HCT116 (cell line): Measurements from ENCODE around the gene METTL6. TPM values are rescaled to one million over a fixed set of nuclear protein-coding genes. Genes with fewer than 3 reads are reported as not detected.

ENCODE experiments used
- ATAC-seq: fragments of 200-7000 bp; cut with Tn5 transposase; 2 replicates; pipeline ENCODE4 v1.9.1; 2020; ENCODE audit warnings: mild to moderate bottlenecking, moderate library complexity
- BruUV-seq: library from RNA; stranded (reverse); fragments of 400-500 nt; replicated peaks from 2 replicates; lab custom pipeline; 2021; lab: Mats Ljungman, UMichigan
- CTCF ChIA-PET: fragments of 300-600 bp; sonication (Branson Sonifier 250); formaldehyde crosslinking; loops from one replicate; lab custom pipeline; 2021; ENCODE audit warnings: antibody characterized with exemption; lab: Charles Lee
- POLR2A ChIA-PET: fragments of 300-600, 350-600 bp; sonication (Branson Sonifier 250); formaldehyde crosslinking; loops from one replicate; lab custom pipeline; 2021; ENCODE audit warnings: antibody characterized with exemption; lab: Charles Lee
- RAD21 ChIA-PET, 2 experiments: fragments of 300-600 bp; sonication (Branson Sonifier 250); formaldehyde crosslinking; loops; one replicate each; lab custom pipeline; 2023; ENCODE audit warnings: low total read pairs in 2 of 2; ENCODE audit not compliant: uncharacterized antibody in 2 of 2, unreplicated experiment in 2 of 2, low non-redundant PET in 1 of 2; lab: Charles Lee
- DNase-seq: peaks from one replicate; pipeline ENCODE4 v3.0.0-alpha.2; 2010; ENCODE audit warnings: low read depth, low spot score
- H2AFZ ChIP-seq: fragments of 200-600 bp; shearing (Covaris generic), sonication (generic); 2 replicates; pipeline ENCODE4 v1.6.1; 2017; ENCODE audit warnings: low read depth, mixed run types, mixed read lengths, antibody characterized with exemption, low read length; ENCODE audit not compliant: poor library complexity, severe bottlenecking
- H3K27ac ChIP-seq: 2 replicates; pipeline ENCODE4 v1.5.1; 2012; ENCODE audit warnings: low read depth, low read length
- H3K27me3 ChIP-seq: fragments of 200-600 bp; sonication (generic); 2 replicates; pipeline ENCODE4 v1.6.1; 2016; ENCODE audit warnings: mixed run types, low read length, mixed read lengths; ENCODE audit not compliant: insufficient read depth
- H3K36me3 ChIP-seq, 2 experiments: fragments of 200-500 bp in 1 of 2; fragments of 200-600 bp in 1 of 2; sonication (Bioruptor generic) in 1 of 2; sonication (generic) in 1 of 2; 2 replicates each; pipeline versions ENCODE4 v1.5.1 to v1.6.1; 2014 to 2016; ENCODE audit warnings: low read length in 2 of 2, inconsistent platforms in 1 of 2, mixed read lengths in 1 of 2, mixed run types in 1 of 2; ENCODE audit not compliant: insufficient read depth in 2 of 2, control insufficient read depth in 1 of 2
- H3K4me1 ChIP-seq, 2 experiments: fragments of 200-600 bp in 1 of 2; sonication (generic) in 1 of 2; 2 replicates each; pipeline versions ENCODE4 v1.5.1 to v1.6.1; 2012 to 2017; ENCODE audit warnings: low read length in 2 of 2, inconsistent platforms in 1 of 2, mild to moderate bottlenecking in 1 of 2, mixed read lengths in 1 of 2, mixed run types in 1 of 2, moderate library complexity in 1 of 2; ENCODE audit not compliant: insufficient read depth in 2 of 2, control insufficient read depth in 1 of 2
- H3K4me2 ChIP-seq: fragments of 200-600 bp; sonication (generic); 2 replicates; pipeline ENCODE4 v1.6.1; 2017; ENCODE audit warnings: mixed run types, low read length, mixed read lengths
- H3K4me3 ChIP-seq, 2 experiments: fragments of 200-600 bp in 1 of 2; sonication (generic) in 1 of 2; replicated peaks in 1 of 2; 2 replicates each; pipeline ENCODE4 v1.5.1; 2011 to 2016; ENCODE audit warnings: low read length in 2 of 2, control low read depth in 1 of 2, low read depth in 1 of 2, mild to moderate bottlenecking in 1 of 2, mixed read lengths in 1 of 2, mixed run types in 1 of 2
- H3K79me2 ChIP-seq: fragments of 200-600 bp; sonication (generic); 2 replicates; pipeline ENCODE4 v1.6.1; 2017; ENCODE audit warnings: mild to moderate bottlenecking, mixed run types, low read length, moderate library complexity, mixed read lengths; ENCODE audit not compliant: insufficient read depth
- H3K9ac ChIP-seq: fragments of 200-600 bp; sonication (generic); 2 replicates; pipeline ENCODE4 v1.6.1; 2016; ENCODE audit warnings: low read length, mixed read lengths
- H3K9me2 ChIP-seq: fragments of 200-600 bp; sonication (generic), shearing (Covaris generic); 2 replicates; pipeline ENCODE4 v1.6.1; 2017; ENCODE audit warnings: mixed run types, mild to moderate bottlenecking, moderate library complexity; ENCODE audit not compliant: insufficient read depth
- H3K9me3 ChIP-seq, 2 experiments: fragments of 200-500 bp in 1 of 2; fragments of 200-600 bp in 1 of 2; sonication (Bioruptor generic) in 1 of 2; sonication (generic) in 1 of 2; 2 replicates each; pipeline ENCODE4 v1.6.1; 2014 to 2017; ENCODE audit warnings: low read length in 2 of 2, mixed read lengths in 2 of 2, inconsistent platforms in 1 of 2, low read depth in 1 of 2, mild to moderate bottlenecking in 1 of 2, mixed run types in 1 of 2, moderate library complexity in 1 of 2; ENCODE audit not compliant: control insufficient read depth in 1 of 2, insufficient read depth in 1 of 2
- H4K20me1 ChIP-seq: fragments of 200-600 bp; sonication (generic), shearing (Covaris generic); 2 replicates; pipeline ENCODE4 v1.6.1; 2017; ENCODE audit warnings: mixed run types, mild to moderate bottlenecking, moderate library complexity; ENCODE audit not compliant: insufficient read depth
- CBX3 ChIP-seq: IDR thresholded peaks from 2 replicates; pipeline ENCODE4 v1.6.1; 2012; ENCODE audit warnings: low read depth
- CEBPB ChIP-seq: IDR thresholded peaks from 2 replicates; pipeline ENCODE4 v1.6.1; 2012; ENCODE audit warnings: low read depth
- EGR1 ChIP-seq: IDR thresholded peaks from 2 replicates; pipeline ENCODE4 v1.6.1; 2012; ENCODE audit warnings: low read depth
- EZH2phosphoT487 ChIP-seq: fragments of 200-600 bp; IDR thresholded peaks from 2 replicates; pipeline ENCODE4 v1.6.1; 2018; ENCODE audit warnings: antibody characterized with exemption, borderline replicate concordance
- JUND ChIP-seq: IDR thresholded peaks from 2 replicates; pipeline ENCODE4 v1.6.1; 2012
- POLR2A ChIP-seq: IDR thresholded peaks from 2 replicates; pipeline ENCODE4 v1.7.0; 2011; ENCODE audit warnings: borderline replicate concordance; ENCODE audit not compliant: insufficient read depth, insufficient read length; ENCODE audit errors: extremely low read depth
- POLR2AphosphoS5 ChIP-seq: IDR thresholded peaks from 2 replicates; pipeline ENCODE4 v1.6.1; 2011; ENCODE audit warnings: mild to moderate bottlenecking, low read depth, low read length, moderate library complexity
- RAD21 ChIP-seq: IDR thresholded peaks from 2 replicates; pipeline ENCODE4 v1.6.1; 2012; ENCODE audit warnings: low read depth, mild to moderate bottlenecking
- SIN3A ChIP-seq: IDR thresholded peaks from 2 replicates; pipeline ENCODE4 v1.6.1; 2012; ENCODE audit warnings: low read depth
- SP1 ChIP-seq: IDR thresholded peaks from 2 replicates; pipeline ENCODE4 v1.6.1; 2012; ENCODE audit warnings: low read depth
- SRF ChIP-seq: IDR thresholded peaks from 2 replicates; pipeline ENCODE4 v1.6.1; 2012; ENCODE audit warnings: low read depth
- TCF7L2 ChIP-seq: IDR thresholded peaks from 2 replicates; pipeline ENCODE4 v1.7.0; 2011; ENCODE audit warnings: borderline replicate concordance, inconsistent platforms; ENCODE audit not compliant: insufficient read depth, insufficient read length; ENCODE audit errors: extremely low read depth
- YY1 ChIP-seq: IDR thresholded peaks from 2 replicates; pipeline ENCODE4 v1.6.1; 2011; ENCODE audit warnings: low read length, low read depth, moderate library complexity, mild to moderate bottlenecking; ENCODE audit not compliant: insufficient replicate concordance; ENCODE audit errors: extremely low read depth
- ZFX ChIP-seq: fragments of 450-650 bp; IDR thresholded peaks from 2 replicates; pipeline ENCODE4 v1.6.1; 2017
- ZNF274 ChIP-seq: fragments of 200-500 bp; sonication (Bioruptor generic); IDR thresholded peaks from 2 replicates; pipeline ENCODE4 v1.6.1; 2014; ENCODE audit warnings: mild to moderate bottlenecking, low read depth, low read length, inconsistent platforms
- intact Hi-C: fragments of 100-400 bp; cut with micrococcal nuclease; formaldehyde crosslinking; loops from 2 replicates; pipeline ENCODE4 v1.10.0; 2022
- total RNA-seq: library from RNA; stranded (reverse); gene quantifications from one replicate; pipeline ENCODE4 v1.2.1, GENCODE V29; 2021; ENCODE audit not compliant: unreplicated experiment
- TF ChIP-seq, protein P1 (sequence below), 3 experiments: fragments of 200-600 bp in 1 of 3; sonication (generic) in 1 of 3; IDR thresholded peaks in 2 of 3; conservative IDR thresholded peaks in 1 of 3; 2 replicates each; pipeline ENCODE4 v1.5.1; 2012 to 2017; ENCODE audit warnings: low read depth in 2 of 3, low read length in 2 of 3, antibody characterized with exemption in 1 of 3, borderline replicate concordance in 1 of 3, control low read depth in 1 of 3, mild to moderate bottlenecking in 1 of 3, mixed read lengths in 1 of 3, mixed run types in 1 of 3, moderate library complexity in 1 of 3; ENCODE audit not compliant: insufficient read depth in 1 of 3
- TF ChIP-seq, protein P2 (sequence below): IDR thresholded peaks from 2 replicates; pipeline ENCODE4 v1.6.1; 2012

Gene METTL6
- total RNA-seq, 1 experiment from 2014 or later: 14.7 TPM

DNA sequence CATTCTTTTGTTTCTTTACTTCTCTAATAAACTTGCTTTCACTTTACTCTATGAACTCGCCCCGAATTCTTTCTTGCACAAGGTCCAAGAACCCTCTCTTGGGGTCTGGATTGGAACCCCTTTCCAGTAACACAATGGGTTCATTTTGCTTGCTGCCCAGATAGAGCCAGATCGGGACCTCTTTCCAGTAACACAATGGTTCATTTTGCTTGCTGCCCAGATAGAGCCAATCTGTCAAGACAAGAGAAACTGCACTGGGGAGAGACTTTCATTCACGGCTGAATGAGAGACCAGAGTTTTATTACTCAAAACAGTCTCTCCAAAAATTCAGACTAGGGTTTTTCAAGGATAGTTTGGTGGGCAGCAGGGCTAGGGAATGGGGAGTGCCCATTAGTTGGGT, 25.4 kb downstream of the METTL6 start:
- H3K36me3 ChIP-seq: no peaks in the 10 kb centered on the region
- no peak overlapping the region for H2AFZ ChIP-seq
- H3K4me3 ChIP-seq: no peak overlapping the region
- H3K79me2 ChIP-seq: no peaks in the 10 kb centered on the region
- TF ChIP-seq SIN3A (no peak), CBX3 (no peak), POLR2A (no peak), EZH2phosphoT487 (no peak), JUND (no peak), POLR2AphosphoS5 (no peak), CEBPB (no peak), TCF7L2 (no peak)
- TF ChIP-seq, protein P1, sequence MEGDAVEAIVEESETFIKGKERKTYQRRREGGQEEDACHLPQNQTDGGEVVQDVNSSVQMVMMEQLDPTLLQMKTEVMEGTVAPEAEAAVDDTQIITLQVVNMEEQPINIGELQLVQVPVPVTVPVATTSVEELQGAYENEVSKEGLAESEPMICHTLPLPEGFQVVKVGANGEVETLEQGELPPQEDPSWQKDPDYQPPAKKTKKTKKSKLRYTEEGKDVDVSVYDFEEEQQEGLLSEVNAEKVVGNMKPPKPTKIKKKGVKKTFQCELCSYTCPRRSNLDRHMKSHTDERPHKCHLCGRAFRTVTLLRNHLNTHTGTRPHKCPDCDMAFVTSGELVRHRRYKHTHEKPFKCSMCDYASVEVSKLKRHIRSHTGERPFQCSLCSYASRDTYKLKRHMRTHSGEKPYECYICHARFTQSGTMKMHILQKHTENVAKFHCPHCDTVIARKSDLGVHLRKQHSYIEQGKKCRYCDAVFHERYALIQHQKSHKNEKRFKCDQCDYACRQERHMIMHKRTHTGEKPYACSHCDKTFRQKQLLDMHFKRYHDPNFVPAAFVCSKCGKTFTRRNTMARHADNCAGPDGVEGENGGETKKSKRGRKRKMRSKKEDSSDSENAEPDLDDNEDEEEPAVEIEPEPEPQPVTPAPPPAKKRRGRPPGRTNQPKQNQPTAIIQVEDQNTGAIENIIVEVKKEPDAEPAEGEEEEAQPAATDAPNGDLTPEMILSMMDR (IDR thresholded peaks at IDR 0.05 in 2 of 3, conservative IDR thresholded peaks at IDR 0.05 in 1 of 3; ENCODE audit: borderline replicate concordance in 1 of 3, insufficient read depth in 1 of 3, low read depth in 2 of 3, low read length in 2 of 3): no peak
- H3K27me3 ChIP-seq: no peaks in the 10 kb centered on the region
- no peak overlapping the region for H3K9ac ChIP-seq
- ChIA-PET CTCF (no interaction called here), POLR2A (no interaction called here), RAD21 (no interaction called here)
- peaks cover 0 to 5% of the 10 kb centered on the region in 2 experiments; a peak in 1 of 4 replicates for H3K4me1 ChIP-seq
- H3K9me2 ChIP-seq: no peaks in the 10 kb centered on the region
- DNase-seq (no peak), ATAC-seq (no peak)
- H4K20me1 ChIP-seq: no peaks in the 10 kb centered on the region
- no TSS peak for BruUV-seq
- intact Hi-C loops: no loop called here
- H3K27ac ChIP-seq: no peak overlapping the region
- H3K9me3 ChIP-seq: no peaks in the 10 kb centered on the region
- H3K4me2 ChIP-seq: no peak overlapping the region

DNA sequence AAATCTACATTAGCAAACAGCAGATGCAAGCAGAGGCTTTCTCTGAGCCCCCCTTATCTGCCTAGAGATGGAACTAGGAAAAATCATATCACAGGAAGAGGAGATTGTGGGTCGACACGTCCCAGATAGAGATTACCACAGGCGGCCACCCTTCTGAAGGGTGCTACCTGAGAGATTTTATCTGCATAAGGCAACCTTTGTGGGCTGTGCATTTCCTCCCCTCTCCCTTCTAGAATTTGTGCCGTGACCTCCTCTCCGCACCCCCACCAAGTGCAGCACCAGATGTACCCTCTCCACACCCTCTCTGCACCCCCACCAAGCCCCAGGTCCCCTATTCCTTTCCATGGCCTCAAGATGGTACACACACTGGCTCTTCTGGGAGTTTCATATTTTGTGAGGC, 27.4 kb downstream of the METTL6 start:
- Histone ChIP-seq H3K4me3 (no peak overlapping the region), H2AFZ (no peak overlapping the region), H4K20me1 (no peaks in the 10 kb centered on the region), H3K27ac (no peak overlapping the region), H3K36me3 (no peaks in the 10 kb centered on the region), H3K79me2 (no peaks in the 10 kb centered on the region), H3K27me3 (no peaks in the 10 kb centered on the region), H3K4me1 (peaks cover 0 to 5% of the 10 kb centered on the region in 2 experiments; a peak in 1 of 4 replicates), H3K4me2 (no peak overlapping the region), H3K9me3 (no peaks in the 10 kb centered on the region), H3K9me2 (no peaks in the 10 kb centered on the region), H3K9ac (no peak overlapping the region)
- intact Hi-C loops: loop anchor here (2.0 kb wide), 1 partner anchor 197 kb away; no protein-coding TSS in a partner anchor
- ATAC-seq: no peak
- no peak for DNase-seq
- no TSS peak for BruUV-seq
- ChIA-PET RAD21 (no interaction called here), CTCF (interaction anchor here (4.1 kb wide), 1 partner anchor 132 kb away, joined by 24 read pairs; no protein-coding TSS in a partner anchor), POLR2A (no interaction called here)
- TF ChIP-seq TCF7L2: no peak
- TF ChIP-seq JUND: no peak
- TF ChIP-seq SRF: no peak
- no peak for TF ChIP-seq POLR2A
- no peak for TF ChIP-seq ZNF274
- no peak for TF ChIP-seq SP1
- TF ChIP-seq SIN3A: no peak
- no peak for TF ChIP-seq EGR1
- no peak for TF ChIP-seq CBX3
- TF ChIP-seq, protein P2, sequence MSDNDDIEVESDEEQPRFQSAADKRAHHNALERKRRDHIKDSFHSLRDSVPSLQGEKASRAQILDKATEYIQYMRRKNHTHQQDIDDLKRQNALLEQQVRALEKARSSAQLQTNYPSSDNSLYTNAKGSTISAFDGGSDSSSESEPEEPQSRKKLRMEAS: no peak
- no peak for TF ChIP-seq ZFX
- TF ChIP-seq YY1: no peak
- TF ChIP-seq RAD21: no peak
